T-helper 1 cell treated with Interleukin-12 subunit alpha and Interleukin-12 subunit beta and Interleukin-4 antibody, amounts not matched to agents 30 μg/mL and 1 μg/mL, for 36 hours (primary cell): ENCODE data around the gene C3.
A peak's percentile ranks its signal among the peaks of the same experiment; 100 is the strongest.
"Not testable (repeated sequence)": the region's sequence is repeated elsewhere in the genome, so short reads cannot be mapped to it uniquely, and the experiment has no call there.

Experiments used
- H3K27ac Mint-ChIP-seq: one replicate; pipeline ENCODE4 v1.8.0; 2021; ENCODE audit warnings: mild to moderate bottlenecking, mixed read lengths
- H3K27me3 Mint-ChIP-seq: one replicate; pipeline ENCODE4 v1.8.0; 2021; ENCODE audit warnings: low read depth, mixed read lengths
- H3K36me3 Mint-ChIP-seq: one replicate; pipeline ENCODE4 v1.8.0; 2021; ENCODE audit warnings: low read depth, mixed read lengths
- H3K4me1 Mint-ChIP-seq: one replicate; pipeline ENCODE4 v1.8.0; 2021; ENCODE audit warnings: low read depth, mixed read lengths
- H3K4me3 Mint-ChIP-seq: one replicate; pipeline ENCODE4 v1.8.0; 2021; ENCODE audit warnings: mild to moderate bottlenecking, moderate library complexity, mixed read lengths
- H3K9me3 Mint-ChIP-seq: one replicate; pipeline ENCODE4 v1.8.0; 2021; ENCODE audit warnings: mixed read lengths

The C3 gene

DNA sequence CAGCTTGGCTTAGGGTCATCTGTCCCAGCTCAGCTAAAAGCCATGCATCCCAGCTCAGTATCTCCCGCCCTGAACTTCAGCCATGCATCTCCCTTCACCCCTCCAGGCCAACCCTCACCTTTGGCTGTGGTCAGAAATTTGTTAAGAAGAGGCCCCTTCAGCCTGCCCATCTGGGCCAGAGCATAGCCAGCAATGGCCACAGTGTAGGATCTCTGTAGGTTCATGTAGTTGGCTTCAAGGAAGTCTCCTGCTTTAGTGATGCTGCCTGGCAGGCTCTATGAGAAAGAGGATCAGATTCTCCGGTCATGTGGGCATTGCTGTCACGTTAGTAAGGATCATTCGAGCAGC is 33.8 kb downstream of the C3 start:
- H3K36me3 Mint-ChIP-seq, result no peaks in the 10 kb centered on the region

DNA sequence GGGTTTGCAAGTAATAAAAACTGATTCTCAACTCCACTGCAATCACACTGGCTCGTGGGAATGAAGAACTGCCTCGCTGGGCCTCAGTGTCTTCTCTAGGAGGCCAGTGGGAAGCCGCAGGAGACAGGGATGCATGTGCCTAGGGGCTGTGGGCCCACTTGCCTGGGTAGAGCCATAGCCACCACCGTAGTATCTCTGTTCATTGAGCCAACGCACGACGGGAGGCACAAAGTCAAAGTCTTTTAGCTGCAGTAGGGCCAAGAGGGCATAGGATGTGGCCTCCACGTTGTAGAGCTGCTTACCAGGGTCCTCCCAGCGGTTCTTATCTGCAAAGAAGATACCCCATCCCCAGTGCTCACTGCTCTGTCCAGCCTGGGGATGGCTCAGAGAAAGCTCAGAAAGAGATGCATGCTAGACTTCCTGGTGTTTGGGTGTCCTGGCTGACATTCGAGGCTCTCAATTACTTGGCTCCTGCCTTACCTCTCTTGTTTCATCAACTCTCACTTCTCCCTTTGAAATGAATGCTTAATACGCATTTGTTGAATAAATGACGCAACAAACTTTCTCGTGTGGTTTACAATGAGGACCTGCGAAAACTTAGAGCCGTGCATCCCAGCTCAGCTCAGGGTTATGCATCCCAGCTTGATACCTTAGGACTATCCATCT is 34.4 kb downstream of the C3 start:
- H3K27ac Mint-ChIP-seq, result no peak overlapping the region
- peaks cover 4% of the 10 kb centered on the region for H3K4me1 Mint-ChIP-seq
- peaks cover 3% of the 10 kb centered on the region for H3K9me3 Mint-ChIP-seq
- H3K4me3 Mint-ChIP-seq, result no peak overlapping the region
- peaks cover 18% of the 10 kb centered on the region for H3K27me3 Mint-ChIP-seq
- H3K36me3 Mint-ChIP-seq, result no peaks in the 10 kb centered on the region

More for the DNA sequence above, 33.8 kb downstream of the C3 start:
- H3K27me3 Mint-ChIP-seq, result peaks cover 14% of the 10 kb centered on the region
- H3K9me3 Mint-ChIP-seq, result peaks cover 3% of the 10 kb centered on the region
- no peak overlapping the region for H3K27ac Mint-ChIP-seq
- no peak overlapping the region for H3K4me3 Mint-ChIP-seq
- peaks cover 4% of the 10 kb centered on the region for H3K4me1 Mint-ChIP-seq

DNA sequence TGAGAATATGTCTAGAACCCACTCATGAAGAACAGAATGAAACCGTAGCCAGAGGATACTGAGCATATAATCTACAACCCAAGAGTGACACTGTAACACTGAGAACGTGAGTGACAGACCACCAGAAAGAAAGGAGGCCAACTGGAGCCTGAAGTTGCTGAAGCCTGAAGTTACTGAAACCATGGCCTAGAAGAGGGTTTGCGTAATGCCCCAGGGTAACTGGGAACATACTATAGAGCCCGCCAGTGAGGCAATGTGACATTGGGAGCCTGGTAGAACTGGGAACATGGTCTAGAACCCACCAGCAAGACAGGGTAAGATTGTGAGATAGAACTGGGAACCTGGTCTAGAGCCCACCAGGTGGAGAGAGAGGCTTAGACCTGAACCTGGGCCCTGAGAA is 35.0 kb downstream of the C3 start:
- Mint-ChIP-seq H3K36me3 (peaks cover 2% of the 10 kb centered on the region), H3K4me3 (no peak overlapping the region), H3K9me3 (peaks cover 3% of the 10 kb centered on the region), H3K27ac (no peak overlapping the region), H3K27me3 (peaks cover 22% of the 10 kb centered on the region), H3K4me1 (peaks cover 6% of the 10 kb centered on the region)

DNA sequence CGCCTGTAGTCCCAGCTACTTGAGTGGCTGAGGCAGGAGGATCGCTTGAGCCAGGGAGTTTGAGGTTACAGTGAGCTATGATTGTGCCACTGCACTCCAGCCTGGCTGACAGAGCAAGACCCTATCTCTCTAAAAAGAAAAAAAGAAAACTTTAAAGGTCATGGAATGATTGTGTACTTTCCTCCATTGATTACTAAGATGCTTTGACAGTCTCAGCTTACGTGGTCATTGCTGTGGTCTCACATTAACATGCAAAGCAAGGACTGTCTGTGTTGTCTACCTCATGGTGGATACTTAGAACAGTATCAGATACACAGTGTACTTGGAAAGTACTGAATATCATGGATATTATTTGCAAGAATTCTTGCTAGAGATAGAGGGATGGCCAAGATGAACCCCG is 36.5 kb downstream of the C3 start:
- H3K27me3 Mint-ChIP-seq, result peaks cover 25% of the 10 kb centered on the region
- H3K4me3 Mint-ChIP-seq, result no peak overlapping the region
- H3K36me3 Mint-ChIP-seq, result peaks cover 5% of the 10 kb centered on the region
- H3K27ac Mint-ChIP-seq, result no peak overlapping the region
- peaks cover 9% of the 10 kb centered on the region for H3K4me1 Mint-ChIP-seq
- peaks cover 3% of the 10 kb centered on the region for H3K9me3 Mint-ChIP-seq

DNA sequence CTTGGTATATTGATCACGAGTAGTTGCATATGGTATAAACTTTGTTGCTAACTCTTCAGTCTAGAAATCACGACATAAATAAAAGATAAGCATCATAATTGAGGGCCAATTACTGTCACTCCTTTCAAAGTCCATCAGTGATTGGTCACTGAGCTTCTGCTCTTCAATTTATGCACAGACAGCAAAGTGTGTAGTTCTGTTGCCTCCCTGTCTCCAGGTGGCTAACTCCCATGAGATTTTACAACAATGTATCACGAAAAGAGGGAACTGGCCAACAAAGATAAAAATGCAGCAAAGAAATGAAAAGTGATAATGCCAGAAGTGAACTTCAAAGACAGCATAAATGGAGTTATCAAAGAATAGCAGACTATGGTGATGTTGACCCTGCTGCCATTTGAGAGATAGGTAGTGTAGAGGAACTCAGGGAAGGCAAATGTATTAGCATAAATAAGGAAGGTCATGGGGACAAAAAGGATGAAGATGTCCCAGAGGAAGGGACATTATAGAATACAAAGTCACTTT is 37.8 kb downstream of the C3 start:
- no peak overlapping the region for H3K27ac Mint-ChIP-seq
- H3K36me3 Mint-ChIP-seq, result peaks cover 5% of the 10 kb centered on the region
- H3K4me1 Mint-ChIP-seq, result peaks cover 16% of the 10 kb centered on the region
- H3K9me3 Mint-ChIP-seq, result peaks cover 5% of the 10 kb centered on the region
- H3K27me3 Mint-ChIP-seq, result peaks cover 22% of the 10 kb centered on the region
- no peak overlapping the region for H3K4me3 Mint-ChIP-seq

DNA sequence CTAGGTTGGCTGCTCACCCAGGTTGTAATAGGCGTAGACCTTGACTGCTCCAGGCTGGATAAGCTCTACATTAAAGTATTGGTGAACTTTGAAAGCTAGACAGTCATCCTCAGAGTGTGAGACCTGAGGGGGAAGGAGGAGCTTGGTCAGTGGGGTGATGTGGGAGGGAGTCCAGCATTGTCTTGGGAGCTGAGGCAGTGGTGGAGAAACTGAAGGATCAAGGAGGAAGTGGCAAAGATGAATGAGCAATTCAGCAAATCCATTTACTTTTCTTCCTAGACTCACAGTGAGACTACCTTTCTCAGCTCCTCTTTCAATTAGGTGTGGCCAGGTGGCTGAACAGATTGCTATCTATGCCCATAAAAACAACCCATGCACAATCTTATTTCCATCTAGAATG is 40.3 kb downstream of the C3 start:
- Mint-ChIP-seq H3K27me3 (peaks cover 22% of the 10 kb centered on the region), H3K36me3 (peaks cover 5% of the 10 kb centered on the region)

DNA sequence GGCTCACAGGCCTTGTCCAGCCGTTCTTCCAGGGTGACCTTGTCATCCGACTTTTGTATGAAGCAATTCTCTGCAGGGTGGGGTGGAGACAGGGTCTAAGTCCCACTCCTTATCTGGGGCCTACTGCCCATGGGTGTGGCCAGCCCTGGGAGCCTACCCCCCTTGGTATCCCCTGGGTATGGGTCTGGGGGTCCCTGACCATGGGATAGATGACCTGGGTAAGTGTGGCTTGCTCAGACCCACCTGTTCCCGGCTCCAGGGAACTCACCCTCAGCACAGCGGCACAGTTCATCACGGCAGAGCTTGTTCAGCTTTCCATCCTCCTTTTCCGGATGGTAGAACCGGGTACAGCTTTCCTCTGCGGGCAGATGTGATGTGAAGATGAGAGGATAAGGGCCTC is 41.3 kb downstream of the C3 start:
- peaks cover 22% of the 10 kb centered on the region for H3K27me3 Mint-ChIP-seq
- no peak overlapping the region for H3K4me3 Mint-ChIP-seq
- H3K27ac Mint-ChIP-seq, result no peak overlapping the region
- H3K36me3 Mint-ChIP-seq, result peaks cover 6% of the 10 kb centered on the region
- peaks cover 7% of the 10 kb centered on the region for H3K9me3 Mint-ChIP-seq
- H3K4me1 Mint-ChIP-seq, result peaks cover 37% of the 10 kb centered on the region

More for the DNA sequence above, 40.3 kb downstream of the C3 start:
- Mint-ChIP-seq H3K4me1 (peaks cover 27% of the 10 kb centered on the region), H3K27ac (no peak overlapping the region), H3K9me3 (peaks cover 7% of the 10 kb centered on the region), H3K4me3 (no peak overlapping the region)

DNA sequence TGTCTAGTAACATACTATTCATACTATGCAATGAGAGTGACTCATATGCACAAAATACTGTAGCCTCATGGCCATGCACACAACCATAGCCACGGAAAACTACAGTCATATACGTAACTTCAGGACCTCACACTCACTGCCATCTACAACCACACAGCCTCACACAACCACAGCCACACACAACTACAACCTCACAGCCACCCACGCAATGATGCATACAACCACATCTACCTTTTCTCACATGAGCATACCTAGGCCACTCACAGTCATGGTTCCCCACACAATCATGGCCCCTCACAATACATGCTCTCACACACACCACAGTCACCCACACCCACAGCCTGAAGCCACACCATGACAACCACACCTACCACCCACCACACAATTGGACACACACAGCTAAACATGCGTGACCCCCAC is 41.8 kb downstream of the C3 start:
- Mint-ChIP-seq H3K4me3 (no peak overlapping the region), H3K27ac (peak overlapping the region; percentile 2), H3K9me3 (peaks cover 7% of the 10 kb centered on the region), H3K4me1 (peaks cover 40% of the 10 kb centered on the region), H3K36me3 (peaks cover 6% of the 10 kb centered on the region), H3K27me3 (peaks cover 22% of the 10 kb centered on the region)

DNA sequence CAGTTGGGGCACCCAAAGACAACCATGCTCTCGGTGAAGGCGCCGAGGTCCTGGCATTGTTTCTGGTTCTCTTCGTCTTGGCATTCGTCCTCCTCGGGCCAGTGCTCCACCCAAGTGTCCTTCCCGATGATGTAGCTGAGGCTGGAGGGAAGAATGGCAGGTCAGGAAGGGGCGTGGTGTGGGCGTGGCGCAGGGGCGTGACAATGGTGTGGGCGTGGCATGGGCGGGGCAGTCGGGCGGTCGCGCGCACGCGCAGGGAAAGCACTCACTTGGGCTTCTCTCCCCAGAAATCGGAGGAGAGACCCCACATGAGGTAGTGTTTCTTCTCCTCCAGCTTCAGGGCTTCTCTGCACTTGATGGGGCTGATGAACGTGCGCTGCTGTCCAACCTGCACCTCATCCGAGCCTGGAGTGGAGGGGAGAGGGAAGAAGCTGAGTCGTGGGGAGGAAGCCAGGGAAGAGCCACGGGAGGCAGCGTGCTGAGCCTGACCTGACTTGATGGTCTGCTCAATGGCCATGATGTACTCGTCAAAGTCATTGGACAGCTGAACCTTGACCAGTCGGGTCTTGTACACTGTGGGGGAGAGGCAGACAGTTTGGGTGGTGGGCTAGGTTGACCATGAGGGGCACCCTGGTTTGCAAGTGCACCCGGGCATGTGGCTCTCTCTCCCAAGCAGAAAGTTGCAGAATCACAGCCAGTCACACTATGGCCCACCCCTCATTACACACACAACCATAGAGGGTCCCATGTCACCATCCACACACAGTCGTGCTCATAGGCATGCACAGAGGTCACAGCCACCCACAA is 42.4 kb downstream of the C3 start:
- peaks cover 6% of the 10 kb centered on the region for H3K36me3 Mint-ChIP-seq
- peak overlapping the region; percentile 40 for H3K4me3 Mint-ChIP-seq
- H3K4me1 Mint-ChIP-seq, result peaks cover 40% of the 10 kb centered on the region
- peak overlapping the region; percentile 23 for H3K27ac Mint-ChIP-seq
- H3K9me3 Mint-ChIP-seq, result peaks cover 7% of the 10 kb centered on the region
- peaks cover 22% of the 10 kb centered on the region for H3K27me3 Mint-ChIP-seq

DNA sequence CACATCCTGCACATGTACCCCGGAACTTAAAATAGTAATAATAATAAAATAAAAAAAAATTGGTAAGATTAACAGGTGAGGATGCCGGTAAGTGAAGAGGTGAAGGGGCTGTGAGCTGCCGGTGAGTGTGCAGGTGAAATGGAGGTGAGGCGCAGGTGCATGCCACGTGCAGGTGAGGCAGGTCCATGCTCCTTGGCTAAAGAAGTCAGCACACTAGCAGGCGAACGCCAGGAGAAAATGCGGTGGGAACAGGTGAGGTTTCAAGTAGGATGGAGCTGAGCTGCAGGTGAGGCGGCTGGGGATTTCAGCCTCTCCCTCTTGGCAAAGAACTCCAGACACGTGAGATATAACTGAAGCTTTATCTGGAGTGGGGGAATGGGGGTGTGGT is 43.0 kb downstream of the C3 start:
- peak overlapping the region; percentile 40 for H3K4me3 Mint-ChIP-seq
- H3K27me3 Mint-ChIP-seq, result peaks cover 19% of the 10 kb centered on the region
- no peak overlapping the region for H3K27ac Mint-ChIP-seq
- peaks cover 7% of the 10 kb centered on the region for H3K9me3 Mint-ChIP-seq
- peaks cover 41% of the 10 kb centered on the region for H3K4me1 Mint-ChIP-seq
- peaks cover 7% of the 10 kb centered on the region for H3K36me3 Mint-ChIP-seq

DNA sequence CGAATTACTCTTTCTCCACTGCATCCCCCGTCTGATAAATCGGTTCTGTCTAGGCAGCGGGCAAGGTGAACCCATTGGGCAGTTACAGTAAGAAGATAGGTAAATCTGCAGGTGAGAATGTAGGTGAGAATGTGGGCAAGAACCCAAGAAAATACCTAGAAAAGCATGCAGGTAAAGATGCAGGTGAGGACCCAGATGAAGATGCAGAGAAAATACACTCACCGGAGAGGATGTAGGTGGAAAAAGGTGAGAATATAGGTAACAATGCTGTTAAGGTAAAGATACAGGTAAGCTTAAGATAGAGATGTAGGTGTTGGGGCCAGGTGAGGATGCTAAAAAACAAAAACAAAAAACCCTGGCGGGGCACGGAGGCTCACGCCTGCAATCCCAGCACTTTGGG is 44.2 kb downstream of the C3 start:
- Mint-ChIP-seq H3K27me3 (peaks cover 16% of the 10 kb centered on the region), H3K4me3 (no peak overlapping the region), H3K4me1 (peaks cover 45% of the 10 kb centered on the region), H3K9me3 (peaks cover 7% of the 10 kb centered on the region), H3K36me3 (peaks cover 7% of the 10 kb centered on the region), H3K27ac (no peak overlapping the region)

DNA sequence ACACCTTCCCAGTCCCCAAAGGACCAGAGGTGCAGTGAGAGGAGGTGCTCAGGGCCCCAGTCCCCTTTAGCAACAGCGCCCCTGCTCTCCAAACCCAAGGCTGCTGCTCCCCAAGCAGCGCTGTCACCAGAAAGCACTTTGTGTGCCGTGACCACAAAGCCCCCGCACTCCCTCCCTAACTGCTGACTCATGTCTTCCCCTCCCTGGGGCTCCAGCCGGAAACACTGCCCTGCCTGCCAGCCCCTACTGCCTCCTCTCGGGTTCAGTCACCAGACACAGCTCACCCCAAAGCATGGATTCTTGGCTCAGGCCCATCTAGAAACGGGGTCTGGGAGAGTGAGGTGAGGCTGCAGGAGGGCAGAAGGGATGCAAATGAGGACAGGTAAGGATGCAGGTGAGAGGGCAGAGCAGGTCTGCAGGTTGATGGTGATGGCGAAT is 45.6 kb downstream of the C3 start:
- peaks cover 7% of the 10 kb centered on the region for H3K27me3 Mint-ChIP-seq
- peaks cover 2% of the 10 kb centered on the region for H3K36me3 Mint-ChIP-seq
- H3K9me3 Mint-ChIP-seq, result peaks cover 7% of the 10 kb centered on the region
- peaks cover 49% of the 10 kb centered on the region for H3K4me1 Mint-ChIP-seq
- H3K4me3 Mint-ChIP-seq, result peak overlapping the region; percentile 83
- H3K27ac Mint-ChIP-seq, result peak overlapping the region; percentile 93

DNA sequence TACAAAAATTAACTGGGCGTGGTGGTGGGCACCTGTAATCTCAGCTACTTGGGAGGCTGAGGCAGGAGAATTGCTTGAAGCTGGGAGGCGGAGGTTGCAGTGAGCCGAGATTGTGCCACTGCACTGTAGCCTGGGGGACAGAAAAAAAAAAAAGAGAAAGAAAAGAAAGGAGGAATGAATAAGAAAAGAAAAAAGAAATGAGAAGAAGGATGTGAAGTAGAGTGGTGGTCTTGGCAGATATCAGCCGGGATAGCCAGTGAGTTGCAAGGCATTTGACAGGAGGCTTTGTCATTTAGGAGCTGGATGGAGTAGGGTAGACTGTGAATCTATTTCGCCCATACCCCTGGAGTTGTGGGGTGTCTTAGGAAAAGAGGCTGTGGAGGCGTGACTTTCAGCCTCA is 46.0 kb downstream of the C3 start:
- Mint-ChIP-seq H3K27ac (peak overlapping the region; percentile 93), H3K4me3 (peak overlapping the region; percentile 83), H3K4me1 (peaks cover 54% of the 10 kb centered on the region)
- H3K27me3 Mint-ChIP-seq, H3K9me3 Mint-ChIP-seq, H3K36me3 Mint-ChIP-seq: not testable (repeated sequence)

DNA sequence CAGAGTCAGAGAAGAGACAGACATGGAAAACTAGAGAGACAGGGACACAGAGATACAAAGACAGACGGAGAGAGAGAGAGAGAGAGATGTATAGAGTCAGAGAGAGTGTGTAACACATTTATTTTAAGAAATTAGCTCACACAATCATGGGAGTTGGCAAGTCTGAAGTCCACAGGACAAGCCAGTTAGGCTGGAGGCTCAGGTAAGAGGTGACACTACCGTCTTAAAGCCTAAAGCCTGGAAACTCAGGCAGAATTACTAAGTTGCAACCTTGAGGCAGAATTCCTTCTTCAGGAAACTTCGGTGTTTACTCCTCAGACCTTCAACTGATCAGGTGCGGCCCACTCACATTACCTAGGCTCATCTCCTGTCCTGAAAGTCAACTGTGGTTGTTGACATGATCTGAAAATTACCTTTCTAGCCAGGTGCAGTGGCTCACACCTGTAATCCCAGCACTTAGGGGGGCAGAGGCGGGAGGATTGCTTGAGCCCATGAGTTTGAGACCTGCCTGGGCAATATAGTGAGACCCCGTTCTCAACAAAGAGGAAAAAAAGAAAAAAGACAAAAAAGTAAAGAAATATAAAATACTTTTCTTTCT is 47.7 kb downstream of the C3 start:
- H3K4me3 Mint-ChIP-seq, result no peak overlapping the region
- H3K4me1 Mint-ChIP-seq, result peaks cover 56% of the 10 kb centered on the region
- peaks cover 7% of the 10 kb centered on the region for H3K27me3 Mint-ChIP-seq
- H3K9me3 Mint-ChIP-seq, result peaks cover 4% of the 10 kb centered on the region
- peaks cover 8% of the 10 kb centered on the region for H3K36me3 Mint-ChIP-seq
- peak overlapping the region; percentile 64 for H3K27ac Mint-ChIP-seq

DNA sequence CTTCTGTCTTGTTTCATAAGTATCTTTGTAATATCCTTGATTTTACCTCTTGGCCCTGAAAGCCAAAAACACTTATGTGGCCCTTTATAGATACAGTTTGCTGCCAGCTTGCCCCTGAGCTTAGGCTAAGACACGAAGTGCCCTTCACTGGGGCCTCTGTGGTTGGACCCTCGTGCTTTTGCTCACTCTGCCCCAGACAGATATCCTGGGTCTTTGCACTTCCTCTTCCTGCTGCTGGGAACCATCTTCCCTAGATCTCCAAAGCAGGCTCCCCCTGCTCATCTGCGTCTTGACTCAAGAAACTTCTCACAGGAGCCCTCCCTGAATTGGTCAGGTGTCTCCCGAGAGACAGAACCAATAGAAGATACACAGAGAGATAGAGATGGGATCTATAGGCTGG is 48.5 kb downstream of the C3 start:
- H3K4me3 Mint-ChIP-seq, result no peak overlapping the region
- H3K4me1 Mint-ChIP-seq, result peaks cover 54% of the 10 kb centered on the region
- no peaks in the 10 kb centered on the region for H3K9me3 Mint-ChIP-seq
- H3K27me3 Mint-ChIP-seq, result peaks cover 7% of the 10 kb centered on the region
- peak overlapping the region; percentile 68 for H3K27ac Mint-ChIP-seq
- peaks cover 8% of the 10 kb centered on the region for H3K36me3 Mint-ChIP-seq
